NCI-H2107 (cell line): ENCODE data around the gene YBX2.
"Not testable (repeated sequence)": the region's sequence is repeated elsewhere in the genome, so short reads cannot be mapped to it uniquely, and the experiment has no call there.

Source experiments
- DNase-seq: peaks from one replicate; lab custom pipeline; 2025; lab: John Stamatoyannopoulos, UW

Gene YBX2

GRCh38 chr17:7294614-7295153, at the start of gene YBX2:
Gene YBX2, minus strand, starts transcription at chr17:7294639. Its CDS starts 139 bp downstream, at chr17:7294500.
- peak; percentile 5 for DNase-seq

- DNase-seq: no peak
These were observed 48.8 kb upstream of the YBX2 start for GRCh38 chr17:7343250-7343649.

DNA sequence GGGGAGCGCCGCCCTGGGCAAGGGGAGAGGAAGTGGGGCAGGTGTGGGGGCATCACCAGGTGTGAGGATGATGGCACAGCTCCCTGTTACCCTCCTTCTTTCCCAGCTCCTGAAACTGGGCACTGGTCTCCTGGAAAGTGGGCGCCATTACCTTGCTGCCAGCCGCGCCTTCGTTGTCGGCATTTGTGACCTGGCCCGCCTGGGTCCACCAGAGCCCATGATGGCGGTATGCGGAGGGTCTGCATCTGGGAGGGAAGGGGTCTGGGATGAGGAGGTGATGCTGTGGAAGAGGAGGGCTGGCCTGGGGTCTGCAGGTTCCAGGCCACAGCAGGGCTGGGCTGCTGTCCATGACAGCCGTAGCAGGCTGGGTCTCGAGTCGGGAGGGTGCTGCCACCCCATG, 47.4 kb upstream of the YBX2 start:
- DNase-seq: no peak

DNA sequence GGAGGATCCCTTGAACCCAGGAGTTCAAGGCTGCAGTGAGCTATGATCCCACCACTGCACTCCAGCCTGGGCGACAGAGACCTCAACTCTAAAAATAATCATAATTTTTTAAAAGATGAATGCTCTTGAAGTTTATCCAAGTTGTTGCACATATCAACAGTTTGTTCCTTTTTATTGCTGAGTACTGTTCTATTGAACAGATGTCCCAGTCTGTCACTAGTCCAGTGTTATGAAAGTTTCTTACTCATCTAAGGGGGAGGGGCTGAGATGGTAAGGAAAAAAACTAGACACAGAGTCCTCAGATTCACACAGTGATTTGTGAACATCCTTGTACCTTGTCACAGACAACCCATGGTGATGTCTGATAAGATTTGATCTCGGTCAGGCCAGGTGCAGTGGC, 45.7 kb upstream of the YBX2 start:
- no peak for DNase-seq

- not testable (repeated sequence) for DNase-seq
These were observed 43.2 kb upstream of the YBX2 start for GRCh38 chr17:7337600-7337999.

DNA sequence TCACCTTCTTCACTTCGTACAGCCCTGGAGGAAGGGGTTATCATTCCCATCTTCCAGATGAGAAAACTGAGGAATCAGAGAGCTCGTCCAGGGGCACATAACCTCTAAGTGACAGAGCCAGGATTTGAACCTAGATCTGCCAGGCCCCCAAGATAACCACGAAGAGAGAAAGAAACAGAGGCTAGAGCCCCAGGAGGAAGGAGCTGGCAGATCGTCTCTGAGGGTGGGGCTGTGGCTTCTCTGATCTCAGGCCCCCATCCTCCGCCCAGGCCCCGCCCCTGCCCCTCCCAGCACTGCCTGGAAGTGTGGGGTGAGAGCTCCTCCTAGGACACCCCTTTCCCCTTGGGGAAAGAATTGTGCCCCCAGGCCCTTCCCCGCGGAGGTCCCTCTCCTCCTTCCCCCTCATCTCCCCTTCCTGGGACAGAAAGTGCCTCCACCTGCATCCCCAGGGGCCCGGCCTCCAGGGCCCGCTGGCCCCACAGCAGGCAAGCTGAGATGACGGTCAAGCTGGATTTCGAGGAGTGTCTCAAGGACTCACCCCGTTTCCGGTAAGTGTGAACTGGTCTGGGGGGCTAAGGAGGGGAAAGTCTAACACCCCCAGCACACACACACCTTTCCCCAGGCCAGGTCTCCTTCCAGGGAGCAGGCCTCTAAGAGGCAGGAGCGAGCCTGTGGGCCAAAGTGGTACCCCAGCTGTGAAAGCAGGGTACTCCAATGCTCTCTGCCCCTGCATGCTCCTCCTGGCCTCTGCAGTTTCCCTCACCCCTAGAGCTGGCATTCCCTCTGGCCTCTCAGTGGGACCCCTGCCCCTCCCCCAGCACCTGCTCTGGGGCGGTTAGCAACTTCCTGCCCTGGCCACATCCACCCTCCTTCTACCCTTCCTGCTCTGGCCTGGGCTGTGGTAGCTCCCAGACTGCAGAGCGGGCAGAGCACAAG, 42.1 kb upstream of the YBX2 start, which contains the start of gene ACAP1:
ACAP1 (plus strand) TSS at position 290 of the 936 bp plus-strand sequence; CDS start at position 496, 206 bp downstream.
- DNase-seq: no peak

GRCh38 chr17:7335765-7336164, 41.3 kb upstream of the YBX2 start:
- DNase-seq: not testable (repeated sequence)

GRCh38 chr17:7334938-7335538, 40.6 kb upstream of the YBX2 start:
- no peak for DNase-seq

- DNase-seq: not testable (repeated sequence)
These were observed 38.2 kb upstream of the YBX2 start for GRCh38 chr17:7332600-7333069.

DNA sequence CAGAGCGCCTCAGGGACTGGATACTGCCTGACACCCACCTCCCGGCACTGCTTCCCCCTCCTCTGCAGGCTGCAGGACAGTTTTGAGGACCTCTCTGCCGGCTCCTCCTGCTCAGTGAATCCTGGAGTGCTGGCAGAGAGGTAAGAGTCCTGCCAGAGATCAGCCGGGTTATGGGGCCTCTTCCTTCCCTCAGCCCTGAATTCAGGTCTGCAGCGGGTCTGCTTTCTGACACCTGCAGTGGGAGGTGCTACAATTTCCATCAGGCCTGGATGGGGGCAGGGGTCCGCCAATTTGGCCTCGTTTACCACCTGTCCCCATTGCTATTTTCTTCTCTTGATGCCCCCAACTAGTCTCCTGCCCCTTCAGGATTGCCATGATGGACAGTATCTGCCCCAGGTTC, 37.7 kb upstream of the YBX2 start:
- no peak for DNase-seq

DNA sequence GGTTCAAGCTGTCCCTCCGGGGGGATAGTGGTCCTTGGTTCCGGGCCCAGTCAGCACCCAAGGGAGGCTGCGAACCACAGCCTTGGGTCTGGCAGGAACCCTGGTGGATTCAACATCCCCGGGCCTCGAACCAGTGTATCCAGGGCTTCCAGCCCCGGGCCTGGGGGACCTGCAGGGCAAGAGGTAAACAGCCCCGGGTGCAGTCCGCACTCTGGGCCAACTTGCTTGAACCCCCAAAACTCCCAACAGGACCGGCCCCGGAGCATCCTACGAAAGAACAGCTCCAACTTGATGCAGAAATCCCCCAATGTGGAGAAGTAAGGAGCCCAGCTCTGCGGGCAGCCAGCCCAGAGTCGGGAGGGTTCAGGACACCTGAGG, 36.2 kb upstream of the YBX2 start:
- DNase-seq: no peak

DNA sequence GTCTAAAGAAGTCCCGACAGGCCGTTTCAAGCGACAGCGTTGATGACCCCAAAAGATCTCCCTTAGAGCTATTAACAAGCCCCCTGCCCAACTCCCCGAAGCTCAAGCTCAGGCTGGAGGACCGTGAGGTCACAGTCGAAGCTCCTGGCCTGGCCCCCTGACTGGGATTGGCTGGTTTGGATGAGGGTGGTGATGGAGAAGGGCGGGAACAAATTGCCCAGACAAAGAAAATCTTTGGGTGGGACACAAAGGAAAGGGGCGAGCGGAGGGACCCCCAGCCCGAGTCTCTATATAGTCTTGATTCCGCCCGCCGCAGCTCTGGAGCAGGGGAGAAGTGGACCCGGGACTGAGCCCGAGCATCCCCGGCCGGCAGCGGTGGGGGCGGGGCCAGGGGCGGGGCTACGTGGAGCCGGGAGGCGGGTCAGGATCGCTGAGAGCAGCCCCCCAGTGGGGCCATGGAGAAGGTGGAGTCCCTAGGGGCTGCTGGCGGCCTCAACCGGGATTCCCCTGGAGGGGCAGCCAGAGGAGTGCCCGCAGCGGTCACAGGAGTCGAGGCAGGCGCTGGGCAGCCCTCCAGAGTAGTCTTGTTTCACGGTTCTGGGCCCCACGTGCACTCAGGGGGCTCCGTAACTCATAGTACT, 35.7 kb upstream of the YBX2 start:
- DNase-seq: no peak

- DNase-seq: peak; percentile 81
These were observed 35.0 kb upstream of the YBX2 start for GRCh38 chr17:7329374-7329996.

- no peak for DNase-seq
These were observed 34.5 kb upstream of the YBX2 start, which contains the start of gene NEURL4 for GRCh38 chr17:7328840-7329373. Gene NEURL4, minus strand, starts transcription at chr17:7329335. Its CDS starts 23 bp downstream, at chr17:7329312.

- no peak for DNase-seq
These were observed 33.6 kb upstream of the YBX2 start for GRCh38 chr17:7328009-7328408.

DNA sequence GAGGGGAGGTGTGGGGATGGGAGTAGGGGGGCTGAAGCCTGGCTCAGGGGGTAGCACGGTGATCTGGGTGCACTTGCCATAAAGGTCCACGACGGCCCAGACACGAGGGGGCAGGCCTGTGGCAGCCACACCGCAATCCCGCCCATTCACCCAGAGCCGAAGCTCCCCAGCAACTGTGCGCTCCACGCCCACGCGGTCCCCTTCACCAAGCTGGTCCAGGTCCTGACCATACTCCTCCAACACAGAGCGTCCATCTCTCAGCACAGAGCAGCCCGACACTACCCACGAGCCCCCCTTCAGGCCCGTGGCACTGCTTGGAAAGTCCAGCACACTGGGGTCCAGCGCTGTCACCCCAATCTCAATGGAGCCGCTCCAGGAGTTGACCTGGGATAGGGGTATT, 33.1 kb upstream of the YBX2 start:
- no peak for DNase-seq

GRCh38 chr17:7327056-7327455, 32.6 kb upstream of the YBX2 start:
- DNase-seq: no peak

- DNase-seq: no peak
These were observed 31.7 kb upstream of the YBX2 start for GRCh38 chr17:7326186-7326585.

- DNase-seq: no peak
These were observed 30.6 kb upstream of the YBX2 start for GRCh38 chr17:7325031-7325528.

- no peak for DNase-seq
These were observed 30.0 kb upstream of the YBX2 start for GRCh38 chr17:7324438-7324779.

- no peak for DNase-seq
These were observed 29.4 kb upstream of the YBX2 start for GRCh38 chr17:7323731-7324437.
